SK-N-SH (cell line): Measurements from ENCODE around the gene ST6GALNAC1.

Source experiments
- CHD2 ChIP-seq: fragments of 150-350 bp; IDR thresholded peaks from 2 replicates; pipeline ENCODE4 v1.6.1; 2018; ENCODE audit warnings: low read length; ENCODE audit not compliant: partially characterized antibody
- CTCF ChIP-seq: fragments of 200-600 bp; sonication (generic); IDR thresholded peaks from 2 replicates; pipeline ENCODE4 v1.6.1; 2017; ENCODE audit warnings: antibody characterized with exemption, mild to moderate bottlenecking, moderate library complexity
- EP300 ChIP-seq, 2 experiments: IDR thresholded peaks; 2 replicates each; pipeline versions ENCODE4 v1.4.0 to v1.6.1; 2012; ENCODE audit warnings: borderline replicate concordance in 1 of 2, low read depth in 1 of 2, low read length in 1 of 2
- EZH2phosphoT487 ChIP-seq: fragments of 200-600 bp; sonication (generic); IDR thresholded peaks from 2 replicates; pipeline ENCODE4 v1.6.1; 2017; ENCODE audit warnings: low read depth, mixed run types, mild to moderate bottlenecking, antibody characterized with exemption, moderate library complexity, borderline replicate concordance
- FOXJ3 ChIP-seq: sonication (generic); formaldehyde crosslinking; IDR thresholded peaks from 2 replicates; pipeline ENCODE4 v1.5.1; 2020; ENCODE audit warnings: mild to moderate bottlenecking, missing genetic modification reagents
- MAX ChIP-seq: IDR thresholded peaks from 2 replicates; pipeline ENCODE4 v1.4.0; 2012; ENCODE audit warnings: low read depth
- REST ChIP-seq: IDR thresholded peaks from 2 replicates; pipeline ENCODE4 v1.6.1; 2012; ENCODE audit warnings: mild to moderate bottlenecking, low read depth, low read length, moderate library complexity
- RFX5 ChIP-seq: IDR thresholded peaks from 2 replicates; pipeline ENCODE4 v1.6.1; 2012; ENCODE audit warnings: mild to moderate bottlenecking, improper control_type of control experiment, low read length
- ZBTB33 ChIP-seq: IDR thresholded peaks from 2 replicates; pipeline ENCODE4 v1.4.0; 2012; ENCODE audit warnings: low read depth, borderline replicate concordance

- TF ChIP-seq CTCF (no peak), CHD2 (no peak), FOXJ3 (CRISPR knock-in tag) (no peak), REST (no peak), RFX5 (no peak), MAX (no peak), EZH2phosphoT487 (no peak), ZBTB33 (no peak), EP300 (IDR thresholded peaks at IDR 0.05; ENCODE audit: borderline replicate concordance in 1 of 2, low read depth in 1 of 2, low read length in 1 of 2) (no peak)
Measured at GRCh38 chr17:76687298-76688164, 44.0 kb upstream of the ST6GALNAC1 start.
